Measurements from ENCODE around the gene ZNF267.

Gene ZNF267

DNA sequence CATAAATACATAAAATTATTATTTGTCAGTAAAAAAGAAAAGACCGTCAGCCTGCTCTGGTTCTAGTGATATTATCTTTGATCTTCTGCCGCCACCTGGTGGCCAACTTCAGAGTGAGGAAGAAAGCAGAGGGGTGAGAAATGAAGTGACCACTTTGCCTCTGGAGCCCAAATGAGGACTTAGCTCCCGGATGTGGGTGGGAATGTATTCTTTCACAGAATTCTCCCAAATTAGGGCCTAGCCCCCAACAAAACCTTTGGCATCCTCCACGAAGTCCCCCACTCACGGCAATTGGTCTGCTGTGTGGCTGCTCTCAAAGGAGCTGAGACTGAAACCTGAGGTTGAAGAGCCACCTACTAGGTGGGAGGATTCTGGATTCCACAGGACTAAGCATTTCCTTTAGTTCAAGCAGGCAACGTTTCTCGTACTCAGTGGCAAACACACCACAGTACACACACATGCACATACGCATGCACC, 4.9 kb upstream of the ZNF267 start:
- no peaks in the 10 kb centered on the region for H3K4me1 ChIP-seq (ENCODE audit: control insufficient read depth, insufficient read depth, low read length)
- H3K4me3 ChIP-seq (ENCODE audit: insufficient read depth, low read depth, low read length), result no peak overlapping the region
- peaks cover 4% of the 10 kb centered on the region for H3K27me3 ChIP-seq (ENCODE audit: control insufficient read depth, insufficient read depth, low read length, poor library complexity, severe bottlenecking)
- H3K36me3 ChIP-seq (ENCODE audit: control insufficient read depth, insufficient read depth, low read length), result no peaks in the 10 kb centered on the region
- H3K9me3 ChIP-seq (ENCODE audit: control insufficient read depth, low read length), result no peaks in the 10 kb centered on the region
- H3K27ac ChIP-seq (ENCODE audit: insufficient read depth, low read depth, low read length, poor library complexity, severe bottlenecking), result no peak overlapping the region
- 26 to 32% methylated on average over 8 of the region's 8 CpGs for WGBS, 2 experiments

DNA sequence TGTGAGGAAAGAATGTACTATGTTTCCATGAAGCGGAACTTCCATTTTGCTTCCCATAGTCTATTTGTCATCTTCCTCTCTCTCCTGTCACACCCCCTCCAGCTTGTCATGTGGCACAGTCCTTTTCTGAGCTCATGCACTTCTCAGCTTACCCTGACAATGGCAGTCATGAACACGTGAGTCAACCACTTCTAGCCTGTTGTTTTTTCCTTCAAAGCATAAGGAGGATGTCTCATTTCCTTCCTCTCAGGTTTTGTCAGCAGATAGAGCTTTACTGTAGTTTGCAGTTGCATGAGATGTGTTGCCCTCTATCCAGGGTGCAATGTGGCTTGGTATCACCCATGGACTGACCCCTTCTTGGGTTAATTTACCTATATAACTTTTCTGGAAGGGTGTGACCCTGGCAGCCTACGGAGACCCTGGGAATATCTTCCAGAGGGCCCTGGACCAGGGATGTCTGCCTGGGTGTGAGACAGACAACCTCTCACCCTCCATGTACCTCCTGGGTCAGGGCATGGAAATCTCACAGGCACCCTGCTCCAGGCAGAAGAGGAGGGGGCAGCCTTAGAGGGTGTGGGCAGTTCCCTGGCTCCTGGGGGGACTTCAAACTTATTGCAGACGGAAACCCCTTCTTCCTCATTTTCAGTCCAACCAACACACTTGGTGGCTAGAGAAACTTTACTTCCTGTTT, 4.0 kb upstream of the ZNF267 start:
- Histone ChIP-seq H3K4me1 (ENCODE audit: control insufficient read depth, insufficient read depth, low read length) (no peaks in the 10 kb centered on the region), H3K27me3 (ENCODE audit: control insufficient read depth, insufficient read depth, low read length, poor library complexity, severe bottlenecking) (peaks cover 4% of the 10 kb centered on the region), H3K9me3 (ENCODE audit: control insufficient read depth, low read length) (no peaks in the 10 kb centered on the region), H3K4me3 (ENCODE audit: insufficient read depth, low read depth, low read length) (no peak overlapping the region), H3K36me3 (ENCODE audit: control insufficient read depth, insufficient read depth, low read length) (no peaks in the 10 kb centered on the region), H3K27ac (ENCODE audit: insufficient read depth, low read depth, low read length, poor library complexity, severe bottlenecking) (no peak overlapping the region)
- 65% methylated on average over 3 to 4 of the region's 4 CpGs for WGBS, 2 experiments

GRCh38 chr16:31870809-31871208, 2.8 kb upstream of the ZNF267 start:
- H3K27me3 ChIP-seq (ENCODE audit: control insufficient read depth, insufficient read depth, low read length, poor library complexity, severe bottlenecking), result peaks cover 4% of the 10 kb centered on the region
- H3K27ac ChIP-seq (ENCODE audit: insufficient read depth, low read depth, low read length, poor library complexity, severe bottlenecking), result no peak overlapping the region
- H3K4me1 ChIP-seq (ENCODE audit: control insufficient read depth, insufficient read depth, low read length), result peaks cover 10% of the 10 kb centered on the region
- 88 to 92% methylated on average over 2 of the region's 2 CpGs for WGBS, 2 experiments
- no peak overlapping the region for H3K4me3 ChIP-seq (ENCODE audit: insufficient read depth, low read depth, low read length)
- H3K36me3 ChIP-seq (ENCODE audit: control insufficient read depth, insufficient read depth, low read length), result no peaks in the 10 kb centered on the region
- no peaks in the 10 kb centered on the region for H3K9me3 ChIP-seq (ENCODE audit: control insufficient read depth, low read length)

DNA sequence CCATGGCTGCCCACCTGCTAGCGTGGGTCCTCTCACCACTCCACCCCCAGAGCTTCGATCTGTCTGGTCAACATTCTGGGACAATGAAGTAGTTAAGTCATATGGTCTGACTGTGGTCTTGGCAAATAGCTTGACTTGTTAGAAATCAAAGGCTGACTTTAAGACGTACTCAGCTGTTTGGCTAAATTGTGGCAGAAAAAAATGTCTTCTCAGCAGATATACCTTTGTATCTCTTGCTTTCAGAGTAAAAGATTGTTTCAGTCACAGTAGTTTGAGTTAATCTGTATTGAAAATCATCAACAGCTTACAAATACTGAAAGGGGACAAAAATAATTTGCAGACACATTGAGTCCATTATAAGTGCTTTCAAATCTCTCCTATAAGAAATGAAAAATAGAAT, 2.1 kb upstream of the ZNF267 start:
- H3K27me3 ChIP-seq (ENCODE audit: control insufficient read depth, insufficient read depth, low read length, poor library complexity, severe bottlenecking), result peaks cover 4% of the 10 kb centered on the region
- H3K4me1 ChIP-seq (ENCODE audit: control insufficient read depth, insufficient read depth, low read length), result peaks cover 10% of the 10 kb centered on the region
- 82 to 84% methylated on average over 3 of the region's 3 CpGs for WGBS, 2 experiments
- no peak overlapping the region for H3K4me3 ChIP-seq (ENCODE audit: insufficient read depth, low read depth, low read length)
- H3K27ac ChIP-seq (ENCODE audit: insufficient read depth, low read depth, low read length, poor library complexity, severe bottlenecking), result no peak overlapping the region
- H3K36me3 ChIP-seq (ENCODE audit: control insufficient read depth, insufficient read depth, low read length), result no peaks in the 10 kb centered on the region
- no peaks in the 10 kb centered on the region for H3K9me3 ChIP-seq (ENCODE audit: control insufficient read depth, low read length)

DNA sequence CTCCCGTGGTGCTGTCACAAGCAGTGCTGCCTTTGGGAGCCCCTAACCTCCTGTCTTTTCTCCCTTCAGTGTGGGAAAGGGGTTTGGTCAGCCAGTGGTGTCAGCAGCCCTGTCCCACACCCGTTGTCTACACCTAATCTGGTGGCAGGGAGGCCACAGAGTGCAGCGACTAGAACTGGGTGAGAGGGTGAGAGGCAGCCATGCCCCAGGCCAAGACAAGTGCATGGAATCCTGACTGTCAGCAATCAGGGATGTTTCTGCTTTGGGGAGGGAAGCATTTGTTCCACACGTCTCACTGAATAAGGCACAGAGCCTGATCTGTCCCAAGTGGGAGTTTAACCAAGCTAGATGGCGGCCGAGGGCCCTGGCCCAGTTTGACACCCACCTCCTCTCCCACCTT, 1.4 kb upstream of the ZNF267 start:
- Histone ChIP-seq H3K27me3 (ENCODE audit: control insufficient read depth, insufficient read depth, low read length, poor library complexity, severe bottlenecking) (peaks cover 4% of the 10 kb centered on the region), H3K4me1 (ENCODE audit: control insufficient read depth, insufficient read depth, low read length) (peaks cover 16% of the 10 kb centered on the region), H3K9me3 (ENCODE audit: control insufficient read depth, low read length) (no peaks in the 10 kb centered on the region), H3K4me3 (ENCODE audit: insufficient read depth, low read depth, low read length) (no peak overlapping the region), H3K36me3 (ENCODE audit: control insufficient read depth, insufficient read depth, low read length) (no peaks in the 10 kb centered on the region), H3K27ac (ENCODE audit: insufficient read depth, low read depth, low read length, poor library complexity, severe bottlenecking) (no peak overlapping the region)
- 90 to 92% methylated on average over 6 of the region's 6 CpGs for WGBS, 2 experiments

DNA sequence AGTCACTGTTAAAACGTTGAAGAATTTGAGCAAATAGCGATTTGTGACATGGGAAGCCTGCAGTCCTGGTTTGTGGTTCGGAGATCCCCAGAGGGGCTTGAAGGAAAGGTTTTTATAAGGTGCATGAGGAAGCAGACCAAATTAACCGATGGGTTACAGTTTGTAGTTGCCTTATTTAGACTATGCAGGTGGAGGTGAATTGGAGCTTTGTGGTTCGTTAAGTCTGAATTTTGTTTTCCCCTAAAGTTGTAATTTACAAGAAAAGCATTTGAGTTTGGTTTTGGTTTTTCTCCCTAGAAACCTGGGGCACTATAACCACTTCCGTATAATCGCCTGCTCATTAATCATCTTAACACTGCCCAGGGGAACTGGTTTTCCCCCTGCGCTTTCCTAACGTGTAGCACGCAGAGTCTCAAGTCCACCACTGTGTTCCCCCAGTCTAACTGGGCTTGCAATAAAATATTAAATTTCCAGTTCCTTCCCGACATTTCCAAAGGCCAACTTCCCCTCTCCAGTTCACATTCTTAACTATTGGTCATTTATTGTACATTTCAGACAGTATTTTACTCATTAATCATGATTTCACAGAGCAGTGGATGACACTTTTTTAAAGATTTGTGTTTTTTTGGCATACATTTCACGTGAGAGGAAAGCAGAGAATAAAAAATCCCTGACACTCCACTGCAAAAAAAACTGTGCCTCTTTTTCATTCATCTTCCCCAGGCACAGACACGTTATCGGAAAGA, 932 bp downstream of the ZNF267 start:
- no peak overlapping the region for H3K27ac ChIP-seq (ENCODE audit: insufficient read depth, low read depth, low read length, poor library complexity, severe bottlenecking)

GRCh38 chr16:31875112-31875803, 1.7 kb downstream of the ZNF267 start:
- WGBS, 2 experiments, result 75 to 84% methylated on average over 5 of the region's 5 CpGs
- Histone ChIP-seq H3K36me3 (ENCODE audit: control insufficient read depth, insufficient read depth, low read length) (no peaks in the 10 kb centered on the region), H3K4me3 (ENCODE audit: insufficient read depth, low read depth, low read length) (peak overlapping the region; percentile 96), H3K27me3 (ENCODE audit: control insufficient read depth, insufficient read depth, low read length, poor library complexity, severe bottlenecking) (peaks cover 4% of the 10 kb centered on the region), H3K9me3 (ENCODE audit: control insufficient read depth, low read length) (no peaks in the 10 kb centered on the region), H3K27ac (ENCODE audit: insufficient read depth, low read depth, low read length, poor library complexity, severe bottlenecking) (no peak overlapping the region), H3K4me1 (ENCODE audit: control insufficient read depth, insufficient read depth, low read length) (peaks cover 17% of the 10 kb centered on the region)

More for the DNA sequence above, 932 bp downstream of the ZNF267 start:
- Histone ChIP-seq H3K4me1 (ENCODE audit: control insufficient read depth, insufficient read depth, low read length) (peaks cover 17% of the 10 kb centered on the region), H3K27me3 (ENCODE audit: control insufficient read depth, insufficient read depth, low read length, poor library complexity, severe bottlenecking) (peaks cover 4% of the 10 kb centered on the region), H3K4me3 (ENCODE audit: insufficient read depth, low read depth, low read length) (peak overlapping the region; percentile 96), H3K9me3 (ENCODE audit: control insufficient read depth, low read length) (no peaks in the 10 kb centered on the region), H3K36me3 (ENCODE audit: control insufficient read depth, insufficient read depth, low read length) (no peaks in the 10 kb centered on the region)
- 16 to 18% methylated on average over 14 of the region's 14 CpGs for WGBS, 2 experiments

- peaks cover 17% of the 10 kb centered on the region for H3K4me1 ChIP-seq (ENCODE audit: control insufficient read depth, insufficient read depth, low read length)
- H3K27ac ChIP-seq (ENCODE audit: insufficient read depth, low read depth, low read length, poor library complexity, severe bottlenecking), result no peak overlapping the region
- no peak overlapping the region for H3K4me3 ChIP-seq (ENCODE audit: insufficient read depth, low read depth, low read length)
- H3K9me3 ChIP-seq (ENCODE audit: control insufficient read depth, low read length), result no peaks in the 10 kb centered on the region
- H3K27me3 ChIP-seq (ENCODE audit: control insufficient read depth, insufficient read depth, low read length, poor library complexity, severe bottlenecking), result no peaks in the 10 kb centered on the region
- H3K36me3 ChIP-seq (ENCODE audit: control insufficient read depth, insufficient read depth, low read length), result no peaks in the 10 kb centered on the region
- 79 to 89% methylated on average over 4 of the region's 4 CpGs for WGBS, 2 experiments
These were observed 2.4 kb downstream of the ZNF267 start for GRCh38 chr16:31875928-31876547.

DNA sequence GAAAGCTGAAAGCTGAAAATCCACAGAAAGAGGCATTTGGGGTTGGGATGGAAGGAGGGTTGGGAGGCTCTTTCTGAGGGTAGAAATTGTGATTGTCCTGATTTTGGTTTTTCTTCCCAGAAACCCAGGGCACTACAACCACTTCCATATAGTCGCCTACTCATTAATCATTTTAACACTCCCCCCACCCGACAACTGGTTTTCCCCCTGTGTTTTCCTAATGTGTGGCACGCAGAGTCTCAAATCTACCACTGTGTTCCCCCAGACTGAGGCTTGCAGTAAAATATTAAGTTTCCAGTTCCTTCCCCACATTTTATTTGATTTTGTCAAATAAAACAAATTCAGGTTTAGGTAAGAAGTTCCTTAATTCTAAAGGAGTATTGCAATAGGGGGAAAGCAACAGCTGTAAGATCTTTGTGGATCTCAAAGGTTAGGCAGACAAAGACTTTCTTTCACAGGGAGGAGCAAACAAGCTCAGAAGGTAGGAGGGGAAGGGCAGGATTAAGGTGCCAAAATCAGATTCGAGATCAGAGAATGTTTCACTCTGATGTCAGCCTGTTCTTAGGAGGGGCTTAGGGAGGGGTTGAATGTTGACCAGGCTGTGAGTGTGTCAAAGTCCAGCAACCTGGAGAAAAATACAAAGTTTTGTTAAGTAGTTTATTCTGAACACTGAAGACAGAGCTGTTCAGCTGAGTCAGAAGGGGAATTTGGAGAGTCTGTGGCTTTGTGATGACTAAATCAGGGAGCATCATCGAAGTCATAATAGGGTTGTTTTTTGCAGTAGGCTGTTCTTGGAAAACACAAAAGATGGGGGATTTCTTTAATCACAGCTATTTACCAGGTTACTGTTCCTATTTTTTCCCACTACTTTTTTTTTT, 3.6 kb downstream of the ZNF267 start:
- Histone ChIP-seq H3K9me3 (ENCODE audit: control insufficient read depth, low read length) (no peaks in the 10 kb centered on the region), H3K4me3 (ENCODE audit: insufficient read depth, low read depth, low read length) (no peak overlapping the region), H3K27ac (ENCODE audit: insufficient read depth, low read depth, low read length, poor library complexity, severe bottlenecking) (no peak overlapping the region), H3K27me3 (ENCODE audit: control insufficient read depth, insufficient read depth, low read length, poor library complexity, severe bottlenecking) (no peaks in the 10 kb centered on the region), H3K36me3 (ENCODE audit: control insufficient read depth, insufficient read depth, low read length) (no peaks in the 10 kb centered on the region), H3K4me1 (ENCODE audit: control insufficient read depth, insufficient read depth, low read length) (peaks cover 17% of the 10 kb centered on the region)
- WGBS, 2 experiments, result 87 to 90% methylated on average over 5 of the region's 5 CpGs
